ENCODE measurements around the gene LRRC8E.

DNA sequence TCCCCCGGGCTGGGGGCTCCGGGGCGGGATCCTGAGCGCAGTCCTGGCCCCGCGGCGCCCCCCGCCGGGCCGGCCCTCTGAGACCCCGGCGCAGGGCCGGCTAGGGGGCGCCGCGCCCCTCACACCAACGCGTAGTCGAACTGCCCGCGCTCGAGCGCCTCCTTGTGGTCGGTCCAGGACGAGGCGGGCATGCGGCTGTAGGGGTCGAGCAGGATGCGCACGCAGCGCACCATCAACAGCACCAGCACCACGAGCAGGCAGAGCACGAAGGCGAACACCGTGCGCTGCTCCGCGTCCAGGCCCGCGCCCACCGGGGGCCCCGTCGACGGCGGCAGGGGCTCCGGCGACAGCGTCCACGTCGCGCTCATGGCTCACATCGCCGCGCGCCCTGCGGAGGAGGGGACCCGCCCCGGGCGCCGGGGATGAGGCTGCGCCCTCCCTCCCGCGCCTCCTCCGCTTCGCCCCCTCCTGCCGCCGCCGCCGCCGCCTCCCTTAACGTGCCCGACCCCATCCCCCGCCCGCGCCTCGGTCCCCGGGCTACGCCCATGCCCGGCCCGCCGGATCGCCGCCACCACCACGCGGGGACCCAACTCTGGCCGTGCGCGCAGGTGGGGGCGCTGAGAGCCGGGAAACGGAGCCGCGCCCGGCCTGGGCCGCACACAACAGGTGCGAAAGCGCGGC, 37.0 kb downstream of the LRRC8E start:
- TF ChIP-seq EP300 (IDR thresholded peaks at IDR 0.05) (no peak), POLR2A (IDR thresholded peaks at IDR 0.05) (no peak)
- TF ChIP-seq, protein P1, sequence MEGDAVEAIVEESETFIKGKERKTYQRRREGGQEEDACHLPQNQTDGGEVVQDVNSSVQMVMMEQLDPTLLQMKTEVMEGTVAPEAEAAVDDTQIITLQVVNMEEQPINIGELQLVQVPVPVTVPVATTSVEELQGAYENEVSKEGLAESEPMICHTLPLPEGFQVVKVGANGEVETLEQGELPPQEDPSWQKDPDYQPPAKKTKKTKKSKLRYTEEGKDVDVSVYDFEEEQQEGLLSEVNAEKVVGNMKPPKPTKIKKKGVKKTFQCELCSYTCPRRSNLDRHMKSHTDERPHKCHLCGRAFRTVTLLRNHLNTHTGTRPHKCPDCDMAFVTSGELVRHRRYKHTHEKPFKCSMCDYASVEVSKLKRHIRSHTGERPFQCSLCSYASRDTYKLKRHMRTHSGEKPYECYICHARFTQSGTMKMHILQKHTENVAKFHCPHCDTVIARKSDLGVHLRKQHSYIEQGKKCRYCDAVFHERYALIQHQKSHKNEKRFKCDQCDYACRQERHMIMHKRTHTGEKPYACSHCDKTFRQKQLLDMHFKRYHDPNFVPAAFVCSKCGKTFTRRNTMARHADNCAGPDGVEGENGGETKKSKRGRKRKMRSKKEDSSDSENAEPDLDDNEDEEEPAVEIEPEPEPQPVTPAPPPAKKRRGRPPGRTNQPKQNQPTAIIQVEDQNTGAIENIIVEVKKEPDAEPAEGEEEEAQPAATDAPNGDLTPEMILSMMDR (IDR thresholded peaks at IDR 0.05) = peak in 5 of 7 experiments; percentile 10 to 86 (median 73)

All from stomach (tissue), 4 donors.